NCI-H510A treated with DMSO at 0.1 percent for 48 hours (cell line): ENCODE measurements around the gene RTL3.

Experiments
- DNase-seq: peaks from one replicate; lab custom pipeline; 2025; lab: John Stamatoyannopoulos, UW

Gene RTL3

DNA sequence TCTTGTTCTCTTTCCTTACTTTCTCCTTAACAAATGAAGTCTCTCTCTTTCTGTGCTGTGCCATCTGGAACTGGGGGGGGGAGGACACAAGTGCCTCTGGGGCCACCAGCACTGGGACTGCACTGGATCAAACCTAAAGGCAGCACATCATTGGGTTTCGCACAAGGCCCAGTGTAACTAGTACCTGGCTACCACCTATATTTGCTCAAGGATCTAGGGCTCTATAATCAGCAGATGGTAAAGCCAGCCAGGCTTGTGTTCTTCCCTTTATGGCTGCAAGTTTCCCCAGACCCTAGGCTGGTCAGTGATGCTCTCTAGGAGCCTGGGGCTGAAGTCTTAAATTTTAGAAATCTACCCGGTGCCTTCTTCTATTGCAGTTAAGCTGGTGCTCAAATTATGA, 40.1 kb downstream of the RTL3 start:
- DNase-seq: no peak

DNA sequence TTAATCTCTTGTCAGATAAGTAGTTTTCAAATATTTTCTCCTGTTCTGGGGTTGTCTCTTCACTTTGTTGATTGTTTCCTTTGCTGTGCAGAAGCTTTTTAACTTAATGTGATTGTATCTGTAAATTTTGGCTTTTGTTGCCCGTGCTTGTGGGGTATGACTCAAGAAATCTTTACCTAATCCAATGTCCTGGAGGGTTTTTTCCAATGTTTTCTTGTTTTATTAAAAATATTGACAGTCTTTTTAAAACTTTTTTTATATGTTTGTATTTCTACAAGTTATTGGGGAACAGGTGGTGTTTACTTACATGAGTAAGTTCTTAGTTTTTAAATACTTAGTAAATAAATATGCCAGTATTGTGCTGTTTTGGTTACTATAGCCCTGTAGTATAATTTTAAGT, 44.9 kb downstream of the RTL3 start:
- DNase-seq: no peak
